ENCODE measurements around the gene BIRC2. TPM values are rescaled to one million over a fixed set of nuclear protein-coding genes. Genes with fewer than 3 reads are reported as not detected.

Gene BIRC2
- total RNA-seq, 4 donors from 2014 or later = 40.1 to 106 (median 53.5) TPM

DNA sequence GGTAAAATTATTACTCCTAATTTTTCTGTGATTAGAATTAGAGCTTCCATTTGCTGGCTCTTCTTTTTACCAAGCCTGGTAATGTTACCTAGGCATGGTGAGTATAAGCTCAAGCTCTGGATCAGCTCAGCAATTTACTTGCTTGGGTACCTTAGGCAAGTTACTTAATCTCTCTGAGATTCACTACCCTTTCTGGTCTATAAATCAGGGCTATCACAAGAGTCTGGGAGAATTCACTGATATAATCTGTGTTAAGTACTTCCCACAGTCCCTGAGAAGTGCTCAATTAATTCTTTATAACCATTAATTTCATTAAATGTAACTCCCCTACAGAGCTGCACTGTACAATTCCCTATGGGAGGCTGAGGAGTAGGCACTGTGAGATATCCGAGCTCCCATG, 61.3 kb downstream of the BIRC2 start:
- Histone ChIP-seq H3K36me3 (no peaks in the 10 kb centered on the region), H3K9me3 (no peaks in the 10 kb centered on the region), H3K27me3 (no peaks in the 10 kb centered on the region), H3K27ac (no peak overlapping the region), H3K4me3 (no peak overlapping the region), H3K4me1 (no peaks in the 10 kb centered on the region)
- DNase-seq = no peak
- no peak for TF ChIP-seq POLR2A (IDR thresholded peaks at IDR 0.05)
- TF ChIP-seq, protein P1, sequence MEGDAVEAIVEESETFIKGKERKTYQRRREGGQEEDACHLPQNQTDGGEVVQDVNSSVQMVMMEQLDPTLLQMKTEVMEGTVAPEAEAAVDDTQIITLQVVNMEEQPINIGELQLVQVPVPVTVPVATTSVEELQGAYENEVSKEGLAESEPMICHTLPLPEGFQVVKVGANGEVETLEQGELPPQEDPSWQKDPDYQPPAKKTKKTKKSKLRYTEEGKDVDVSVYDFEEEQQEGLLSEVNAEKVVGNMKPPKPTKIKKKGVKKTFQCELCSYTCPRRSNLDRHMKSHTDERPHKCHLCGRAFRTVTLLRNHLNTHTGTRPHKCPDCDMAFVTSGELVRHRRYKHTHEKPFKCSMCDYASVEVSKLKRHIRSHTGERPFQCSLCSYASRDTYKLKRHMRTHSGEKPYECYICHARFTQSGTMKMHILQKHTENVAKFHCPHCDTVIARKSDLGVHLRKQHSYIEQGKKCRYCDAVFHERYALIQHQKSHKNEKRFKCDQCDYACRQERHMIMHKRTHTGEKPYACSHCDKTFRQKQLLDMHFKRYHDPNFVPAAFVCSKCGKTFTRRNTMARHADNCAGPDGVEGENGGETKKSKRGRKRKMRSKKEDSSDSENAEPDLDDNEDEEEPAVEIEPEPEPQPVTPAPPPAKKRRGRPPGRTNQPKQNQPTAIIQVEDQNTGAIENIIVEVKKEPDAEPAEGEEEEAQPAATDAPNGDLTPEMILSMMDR (IDR thresholded peaks at IDR 0.05) = no peak
- intact Hi-C loops (cut with DNase I; ENCODE audit: low total_unique reads) = no loop called here

DNA sequence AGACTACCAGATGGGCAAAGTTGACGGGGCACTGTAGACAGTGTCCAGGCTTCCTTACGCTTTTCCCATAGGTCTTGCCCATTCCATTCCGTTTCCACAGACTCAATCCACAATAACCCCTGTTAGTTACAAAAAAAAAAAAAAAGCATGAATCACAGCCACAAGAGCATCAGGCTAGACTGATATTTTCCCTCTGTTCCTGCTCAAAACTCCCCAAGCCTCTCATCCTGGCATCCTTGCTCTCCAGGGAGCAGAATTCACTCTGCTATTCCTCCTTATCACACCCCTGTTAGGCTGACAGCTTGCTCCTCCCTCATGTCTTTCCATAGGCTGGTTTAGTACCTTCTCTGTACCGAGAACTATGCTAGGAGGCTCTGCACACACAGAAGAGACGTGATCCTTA, 63.4 kb downstream of the BIRC2 start:
- no peak for DNase-seq
- peak overlapping the region; percentile 11 to 43 for H3K27ac ChIP-seq
- H3K27me3 ChIP-seq = no peaks in the 10 kb centered on the region
- no peaks in the 10 kb centered on the region for H3K4me1 ChIP-seq
- no peak overlapping the region for H3K4me3 ChIP-seq
- intact Hi-C loops (cut with DNase I; ENCODE audit: low total_unique reads) = no loop called here
- H3K36me3 ChIP-seq = no peaks in the 10 kb centered on the region
- TF ChIP-seq, protein P1 (IDR thresholded peaks at IDR 0.05) = no peak
- TF ChIP-seq POLR2A (IDR thresholded peaks at IDR 0.05) = no peak
- no peaks in the 10 kb centered on the region for H3K9me3 ChIP-seq

DNA sequence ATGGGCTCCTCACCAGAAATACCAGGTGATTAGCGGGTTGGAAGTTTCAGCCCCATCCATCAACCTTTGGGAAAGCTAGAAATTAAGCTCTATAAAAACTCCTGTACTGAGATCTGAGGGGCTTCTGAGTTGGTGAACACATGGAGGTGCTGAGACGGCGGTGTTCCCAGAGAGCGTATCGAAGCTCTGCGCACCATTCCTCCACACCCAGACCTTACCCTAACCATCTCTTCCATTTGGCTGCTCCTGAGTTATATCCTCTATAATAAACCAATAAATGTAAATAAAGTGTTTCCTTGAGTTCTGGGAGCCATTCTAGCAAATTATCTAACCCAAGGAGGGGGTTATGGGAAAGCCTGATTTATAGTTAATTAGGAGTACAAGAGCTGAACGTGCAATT, 64.1 kb downstream of the BIRC2 start:
- no peaks in the 10 kb centered on the region for H3K9me3 ChIP-seq
- no peaks in the 10 kb centered on the region for H3K36me3 ChIP-seq
- no peak overlapping the region for H3K4me3 ChIP-seq
- no peak for DNase-seq
- H3K27me3 ChIP-seq = no peaks in the 10 kb centered on the region
- peak overlapping the region in 1 of 2 donors; percentile 43 for H3K27ac ChIP-seq
- TF ChIP-seq, protein P1 (IDR thresholded peaks at IDR 0.05) = no peak
- TF ChIP-seq POLR2A (IDR thresholded peaks at IDR 0.05) = no peak
- no peaks in the 10 kb centered on the region for H3K4me1 ChIP-seq
- intact Hi-C loops (cut with DNase I; ENCODE audit: low total_unique reads) = no loop called here

DNA sequence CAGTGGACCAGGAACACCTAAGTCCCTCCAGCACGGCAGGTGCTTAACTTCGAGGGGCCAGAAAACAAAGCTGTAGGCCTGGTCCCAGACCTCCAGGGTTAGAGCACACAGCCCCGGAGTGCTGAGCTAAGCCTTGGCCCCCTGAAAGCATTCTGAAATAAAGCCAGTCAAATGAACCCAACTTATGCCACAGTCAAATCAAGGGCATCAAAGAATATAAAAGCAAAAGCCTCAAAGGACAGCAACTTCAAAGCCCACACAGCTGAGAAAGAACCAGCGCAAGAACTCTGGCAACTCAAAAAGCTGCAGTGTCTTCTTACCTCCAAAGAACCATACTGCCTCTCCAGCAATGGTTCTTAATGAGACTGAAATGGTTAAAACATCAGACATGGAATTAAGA, 66.5 kb downstream of the BIRC2 start:
- Histone ChIP-seq H3K36me3 (peaks cover 0 to 2% of the 10 kb centered on the region in 2 donors), H3K9me3 (no peaks in the 10 kb centered on the region), H3K4me1 (no peaks in the 10 kb centered on the region), H3K27ac (no peak overlapping the region), H3K27me3 (no peaks in the 10 kb centered on the region), H3K4me3 (no peak overlapping the region)
- intact Hi-C loops (cut with DNase I; ENCODE audit: low total_unique reads) = no loop called here
- no peak for DNase-seq
- TF ChIP-seq, protein P1 (IDR thresholded peaks at IDR 0.05) = no peak
- no peak for TF ChIP-seq POLR2A (IDR thresholded peaks at IDR 0.05)

DNA sequence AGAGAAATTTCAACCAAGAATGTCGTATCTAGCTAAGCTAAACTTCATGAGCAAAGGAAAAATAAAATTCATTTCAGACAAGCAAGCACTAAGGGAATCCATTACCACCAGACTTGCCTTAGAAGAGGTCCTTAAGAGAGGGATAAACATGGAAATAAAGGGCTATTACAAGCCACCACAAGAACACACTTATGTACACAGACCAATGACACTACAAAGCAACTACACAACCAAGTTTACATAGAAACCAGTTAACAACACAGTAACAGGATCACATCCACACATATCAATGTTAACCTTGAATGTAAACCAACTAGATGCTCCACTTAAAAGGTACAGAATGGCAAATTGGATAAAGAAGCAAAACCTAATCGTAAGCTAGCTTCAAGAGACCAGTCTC, 67.5 kb downstream of the BIRC2 start:
- Histone ChIP-seq H3K4me3 (no peak overlapping the region), H3K9me3 (no peaks in the 10 kb centered on the region), H3K27me3 (no peaks in the 10 kb centered on the region), H3K4me1 (no peaks in the 10 kb centered on the region), H3K27ac (no peak overlapping the region), H3K36me3 (peaks cover 0 to 2% of the 10 kb centered on the region in 2 donors)
- intact Hi-C loops (cut with DNase I; ENCODE audit: low total_unique reads) = no loop called here
- no peak for DNase-seq
- TF ChIP-seq, protein P1 (IDR thresholded peaks at IDR 0.05) = no peak
- no peak for TF ChIP-seq POLR2A (IDR thresholded peaks at IDR 0.05)
